PFSK-1 (cell line): ENCODE data around the gene PLEKHD1.

Experiments used
- POLR2AphosphoS5 ChIP-seq: IDR thresholded peaks from 2 replicates; pipeline ENCODE4 v1.6.1; 2012; ENCODE audit warnings: low read depth, mild to moderate bottlenecking, control low read depth, low read length, moderate library complexity
- SIN3A ChIP-seq: IDR thresholded peaks from 2 replicates; pipeline ENCODE4 v1.6.1; 2012; ENCODE audit warnings: mild to moderate bottlenecking, low read length, moderate library complexity, borderline replicate concordance; ENCODE audit not compliant: insufficient read depth
- TAF1 ChIP-seq: IDR thresholded peaks from 2 replicates; pipeline ENCODE4 v1.6.1; 2012; ENCODE audit warnings: low read length, control low read depth, borderline replicate concordance; ENCODE audit not compliant: insufficient read depth
- TF ChIP-seq, protein P1 (sequence below), 2 experiments: IDR thresholded peaks; 2 replicates each; pipeline versions ENCODE4 v1.6.1 to v1.8.0; 2011 to 2012; ENCODE audit warnings: low read depth in 2 of 2, low read length in 2 of 2, control low read depth in 1 of 2, inconsistent platforms in 1 of 2, mild to moderate bottlenecking in 1 of 2, moderate library complexity in 1 of 2; ENCODE audit not compliant: insufficient read depth in 1 of 2

DNA sequence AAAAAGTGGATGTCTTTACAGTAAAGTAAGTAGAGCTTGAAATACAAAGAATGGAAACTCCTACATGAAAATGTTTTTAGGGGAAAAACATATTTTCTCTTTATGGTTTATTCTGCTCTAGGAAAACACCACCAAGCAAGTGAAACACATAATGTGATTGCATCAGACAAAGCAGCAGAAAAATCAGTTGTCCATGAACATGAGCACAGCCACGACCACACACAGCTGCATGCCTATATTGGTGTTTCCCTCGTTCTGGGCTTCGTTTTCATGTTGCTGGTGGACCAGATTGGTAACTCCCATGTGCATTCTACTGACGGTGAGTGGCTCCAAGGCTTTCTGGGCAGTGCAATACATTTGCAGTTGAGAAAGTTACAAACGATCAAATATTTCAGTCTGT lies 42.6 kb upstream of the PLEKHD1 start:
- TF ChIP-seq POLR2AphosphoS5 = no peak
- TF ChIP-seq, protein P1, sequence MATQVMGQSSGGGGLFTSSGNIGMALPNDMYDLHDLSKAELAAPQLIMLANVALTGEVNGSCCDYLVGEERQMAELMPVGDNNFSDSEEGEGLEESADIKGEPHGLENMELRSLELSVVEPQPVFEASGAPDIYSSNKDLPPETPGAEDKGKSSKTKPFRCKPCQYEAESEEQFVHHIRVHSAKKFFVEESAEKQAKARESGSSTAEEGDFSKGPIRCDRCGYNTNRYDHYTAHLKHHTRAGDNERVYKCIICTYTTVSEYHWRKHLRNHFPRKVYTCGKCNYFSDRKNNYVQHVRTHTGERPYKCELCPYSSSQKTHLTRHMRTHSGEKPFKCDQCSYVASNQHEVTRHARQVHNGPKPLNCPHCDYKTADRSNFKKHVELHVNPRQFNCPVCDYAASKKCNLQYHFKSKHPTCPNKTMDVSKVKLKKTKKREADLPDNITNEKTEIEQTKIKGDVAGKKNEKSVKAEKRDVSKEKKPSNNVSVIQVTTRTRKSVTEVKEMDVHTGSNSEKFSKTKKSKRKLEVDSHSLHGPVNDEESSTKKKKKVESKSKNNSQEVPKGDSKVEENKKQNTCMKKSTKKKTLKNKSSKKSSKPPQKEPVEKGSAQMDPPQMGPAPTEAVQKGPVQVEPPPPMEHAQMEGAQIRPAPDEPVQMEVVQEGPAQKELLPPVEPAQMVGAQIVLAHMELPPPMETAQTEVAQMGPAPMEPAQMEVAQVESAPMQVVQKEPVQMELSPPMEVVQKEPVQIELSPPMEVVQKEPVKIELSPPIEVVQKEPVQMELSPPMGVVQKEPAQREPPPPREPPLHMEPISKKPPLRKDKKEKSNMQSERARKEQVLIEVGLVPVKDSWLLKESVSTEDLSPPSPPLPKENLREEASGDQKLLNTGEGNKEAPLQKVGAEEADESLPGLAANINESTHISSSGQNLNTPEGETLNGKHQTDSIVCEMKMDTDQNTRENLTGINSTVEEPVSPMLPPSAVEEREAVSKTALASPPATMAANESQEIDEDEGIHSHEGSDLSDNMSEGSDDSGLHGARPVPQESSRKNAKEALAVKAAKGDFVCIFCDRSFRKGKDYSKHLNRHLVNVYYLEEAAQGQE (IDR thresholded peaks at IDR 0.05; ENCODE audit: insufficient read depth in 1 of 2, low read depth in 2 of 2, low read length in 2 of 2) = no peak
- no peak for TF ChIP-seq TAF1
- TF ChIP-seq SIN3A = no peak
